Forelimb muscle (tissue), 1 donor: ENCODE results near the gene ADSS1. TPM values are rescaled to one million over a fixed set of nuclear protein-coding genes. Genes with fewer than 3 reads are reported as not detected.
A peak's percentile ranks its signal among the peaks of the same experiment; 100 is the strongest.

ENCODE experiments used
- DNase-seq: peaks from one replicate; pipeline ENCODE4 v3.0.0-alpha.2; 2013; ENCODE audit warnings: low read depth
- polyA plus RNA-seq: library from polyadenylated mRNA; unstranded; fragments of 120-200 nt; gene quantifications from one replicate; pipeline ENCODE4 v1.2.1, GENCODE V29; 2013; ENCODE audit not compliant: insufficient read length

ADSS1 gene
- 82.3 TPM for polyA plus RNA-seq

- DNase-seq = no peak
These were observed at the start of gene ADSS1 for GRCh38 chr14:104723651-104724406. ADSS1 (plus strand) TSS chr14:104724229; CDS start chr14:104724271, 42 bp downstream.

- DNase-seq = no peak
These were observed 48.6 kb upstream of the ADSS1 start for GRCh38 chr14:104675447-104675846.

- DNase-seq = no peak
These were observed 47.8 kb upstream of the ADSS1 start for GRCh38 chr14:104676130-104676693.

- no peak for DNase-seq
These were observed 47.1 kb upstream of the ADSS1 start for GRCh38 chr14:104676694-104677511.

GRCh38 chr14:104677512-104678332 is 46.3 kb upstream of the ADSS1 start:
- DNase-seq = peak; percentile 62

GRCh38 chr14:104678346-104678745 is 45.7 kb upstream of the ADSS1 start:
- DNase-seq = no peak

GRCh38 chr14:104678901-104679705 is 44.9 kb upstream of the ADSS1 start:
- DNase-seq = no peak

GRCh38 chr14:104680056-104680805 is 43.8 kb upstream of the ADSS1 start:
- no peak for DNase-seq

- no peak for DNase-seq
These were observed 43.0 kb upstream of the ADSS1 start for GRCh38 chr14:104680806-104681688.

- no peak for DNase-seq
These were observed 42.3 kb upstream of the ADSS1 start for GRCh38 chr14:104681689-104682074.

- no peak for DNase-seq
These were observed 41.9 kb upstream of the ADSS1 start for GRCh38 chr14:104682107-104682593.

GRCh38 chr14:104683653-104684448 is 40.2 kb upstream of the ADSS1 start:
- DNase-seq = no peak

- no peak for DNase-seq
These were observed 39.6 kb upstream of the ADSS1 start for GRCh38 chr14:104684449-104684821.

GRCh38 chr14:104685216-104685997 is 38.6 kb upstream of the ADSS1 start:
- no peak for DNase-seq

GRCh38 chr14:104685998-104686610 is 37.9 kb upstream of the ADSS1 start:
- DNase-seq = no peak

GRCh38 chr14:104686624-104687517 is 37.2 kb upstream of the ADSS1 start:
- DNase-seq = no peak
